ENCODE measurements around the gene SSBP2. TPM values are rescaled to one million over a fixed set of nuclear protein-coding genes. Genes with fewer than 3 reads are reported as not detected.

SSBP2 gene
- total and polyA plus RNA-seq, 2 donors (not counting 3 experiments of a cell fraction or from before 2014, with no cell fraction given) = 9.6 to 11.5 TPM

DNA sequence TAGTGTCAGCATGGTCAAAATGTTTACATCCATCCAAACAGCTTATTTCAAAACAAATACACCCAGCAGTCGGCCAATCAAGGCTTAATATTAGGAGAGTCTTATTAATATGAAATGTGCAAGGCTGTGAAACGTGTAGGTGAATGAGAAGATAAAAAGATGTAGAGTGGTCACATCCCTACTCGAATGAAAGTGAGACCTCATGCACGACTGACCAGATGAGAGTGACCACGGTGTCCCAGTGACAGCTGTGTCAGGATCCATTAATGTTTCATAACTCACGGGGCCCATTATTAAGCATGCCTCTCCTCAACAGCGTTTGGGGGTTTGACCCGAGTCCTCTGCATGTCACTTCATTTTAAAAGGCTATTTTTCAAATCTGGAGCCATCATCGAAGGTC, 39.4 kb upstream of the SSBP2 start:
- Histone ChIP-seq H3K9me3 (replicated peaks; ENCODE audit: control insufficient read depth, insufficient read depth, low read length) (no peaks in the 10 kb centered on the region), H3K79me2 (ENCODE audit: control insufficient read depth, insufficient read depth, low read length) (no peaks in the 10 kb centered on the region), H3K9ac (replicated peaks; ENCODE audit: extremely low read depth, insufficient read depth, low read length) (no peak overlapping the region), H2AFZ (ENCODE audit: low read depth, low read length) (no peak overlapping the region), H3K4me2 (ENCODE audit: insufficient read depth, low read length) (no peak overlapping the region), H3K9me1 (replicated peaks; ENCODE audit: control insufficient read depth, extremely low read depth, insufficient read depth, low read length) (no peaks in the 10 kb centered on the region), H3K4me3 (replicated peaks in 1 of 3; ENCODE audit: insufficient read depth in 1 of 3, low read depth in 1 of 3, low read length in 3 of 3) (no peak overlapping the region), H3K36me3 (ENCODE audit: control insufficient read depth in 2 of 2, extremely low read depth in 1 of 2, insufficient read depth in 2 of 2, low read length in 2 of 2) (no peaks in the 10 kb centered on the region), H3K4me1 (ENCODE audit: control insufficient read depth, extremely low read depth, insufficient read depth, low read length) (no peaks in the 10 kb centered on the region), H3K27me3 (ENCODE audit: control insufficient read depth in 2 of 2, insufficient read depth in 2 of 2, low read length in 2 of 2) (no peaks in the 10 kb centered on the region), H4K20me1 (replicated peaks; ENCODE audit: control insufficient read depth, extremely low read depth, insufficient read depth, low read length) (no peaks in the 10 kb centered on the region), H3K27ac (ENCODE audit: insufficient read depth, low read depth, low read length) (no peak overlapping the region)
- CTCF ChIA-PET = interaction anchor here (0.9 kb wide), 2 partner anchors 35 to 375 kb away, joined by 3 to 4 read pairs; no protein-coding TSS in a partner anchor
- TF ChIP-seq POLR2A (IDR thresholded peaks at IDR 0.05; ENCODE audit: low read depth, low read length) (no peak), POLR2AphosphoS5 (IDR thresholded peaks at IDR 0.05; ENCODE audit: insufficient read depth, low read depth, low read length) (no peak), CTCF (IDR thresholded peaks at IDR 0.05; ENCODE audit: extremely low read depth in 1 of 2, insufficient read depth in 1 of 2, low read depth in 1 of 2, low read length in 2 of 2) (no peak), JUN (IDR thresholded peaks at IDR 0.05; ENCODE audit: borderline replicate concordance, insufficient read depth, insufficient read length, low read depth) (no peak), MYC (IDR thresholded peaks at IDR 0.05; ENCODE audit: low read depth, low read length) (no peak), EZH2 (IDR thresholded peaks at IDR 0.05; ENCODE audit: borderline replicate concordance, low read depth, low read length, severe bottlenecking) (no peak), MAX (IDR thresholded peaks at IDR 0.05; ENCODE audit: insufficient read depth, insufficient read length) (no peak), GATA2 (IDR thresholded peaks at IDR 0.05; ENCODE audit: insufficient read depth, insufficient read length, low read depth, low read length) (no peak), FOS (IDR thresholded peaks at IDR 0.05; ENCODE audit: borderline replicate concordance, insufficient read depth, low read length) (no peak)
- intact Hi-C loops (cut with micrococcal nuclease) (no loop called here), dilution Hi-C loops (cut with MboI; ENCODE audit: extremely low pct_ligation_motif_present, low sequenced_read_pairs) (no loop called here)
- no peak for DNase-seq (ENCODE audit: low read depth, low spot score)
- FAIRE-seq = no peak
- no TSS peak for BruUV-seq (replicated peaks)
- POLR2A ChIA-PET = no interaction called here
